MCF 10A (cell line): ENCODE data around the gene CDK5RAP1. TPM values are rescaled to one million over a fixed set of nuclear protein-coding genes. Genes with fewer than 3 reads are reported as not detected.

Source experiments
- BruUV-seq: library from RNA; stranded (reverse); fragments of 400-500 nt; replicated peaks from 2 replicates; lab custom pipeline; 2021; lab: Mats Ljungman, UMichigan
- CTCF ChIA-PET: fragments of 300-600 bp; sonication (Branson Sonifier 250); formaldehyde crosslinking; extraction: SDS; loops from one replicate; lab custom pipeline; 2021; ENCODE audit warnings: antibody characterized with exemption, inconsistent platforms; lab: Yijun Ruan, JAX
- POLR2A ChIA-PET: fragments of 300-600, 350-650 bp; sonication (Branson Sonifier 250); formaldehyde crosslinking; extraction: SDS; loops from one replicate; lab custom pipeline; 2020; ENCODE audit warnings: antibody characterized with exemption, inconsistent platforms; lab: Yijun Ruan, JAX
- DNase-seq: peaks from one replicate; pipeline ENCODE4 v3.0.0-alpha.2; 2018; ENCODE audit not compliant: unreplicated experiment
- H3K27ac Mint-ChIP-seq: one replicate; pipeline ENCODE4 v1.8.0; 2022; ENCODE audit warnings: mild to moderate bottlenecking, low read depth, mixed read lengths; ENCODE audit not compliant: unreplicated experiment
- H3K27me3 Mint-ChIP-seq: one replicate; pipeline ENCODE4 v1.8.0; 2022; ENCODE audit warnings: mixed read lengths; ENCODE audit not compliant: insufficient read depth, unreplicated experiment
- H3K36me3 Mint-ChIP-seq: one replicate; pipeline ENCODE4 v1.8.0; 2022; ENCODE audit warnings: mild to moderate bottlenecking, moderate library complexity, mixed read lengths; ENCODE audit not compliant: insufficient read depth, unreplicated experiment
- H3K4me1 Mint-ChIP-seq: one replicate; pipeline ENCODE4 v1.8.0; 2022; ENCODE audit warnings: mixed read lengths; ENCODE audit not compliant: insufficient read depth, unreplicated experiment
- H3K4me3 Mint-ChIP-seq: one replicate; pipeline ENCODE4 v1.8.0; 2022; ENCODE audit warnings: mild to moderate bottlenecking, moderate library complexity, mixed read lengths; ENCODE audit not compliant: unreplicated experiment
- H3K9me3 Mint-ChIP-seq: one replicate; pipeline ENCODE4 v1.8.0; 2022; ENCODE audit warnings: mixed read lengths; ENCODE audit not compliant: unreplicated experiment
- intact Hi-C: fragments of 100-400 bp; cut with micrococcal nuclease; formaldehyde crosslinking; loops from 2 replicates; pipeline ENCODE4 v1.14.1; 2022
- total RNA-seq: library from RNA; stranded (reverse); gene quantifications from 2 replicates; pipeline ENCODE4 v1.2.3, GENCODE V29; 2022
- TF ChIP-seq, protein P1 (sequence below): fragments of 200-600 bp; IDR thresholded peaks from one replicate; pipeline ENCODE4 v1.8.0; 2022; ENCODE audit warnings: antibody characterized with exemption, mild to moderate bottlenecking; ENCODE audit not compliant: unreplicated experiment

CDK5RAP1 gene
- total RNA-seq, 1 experiment from 2014 or later: 41.0 TPM

DNA sequence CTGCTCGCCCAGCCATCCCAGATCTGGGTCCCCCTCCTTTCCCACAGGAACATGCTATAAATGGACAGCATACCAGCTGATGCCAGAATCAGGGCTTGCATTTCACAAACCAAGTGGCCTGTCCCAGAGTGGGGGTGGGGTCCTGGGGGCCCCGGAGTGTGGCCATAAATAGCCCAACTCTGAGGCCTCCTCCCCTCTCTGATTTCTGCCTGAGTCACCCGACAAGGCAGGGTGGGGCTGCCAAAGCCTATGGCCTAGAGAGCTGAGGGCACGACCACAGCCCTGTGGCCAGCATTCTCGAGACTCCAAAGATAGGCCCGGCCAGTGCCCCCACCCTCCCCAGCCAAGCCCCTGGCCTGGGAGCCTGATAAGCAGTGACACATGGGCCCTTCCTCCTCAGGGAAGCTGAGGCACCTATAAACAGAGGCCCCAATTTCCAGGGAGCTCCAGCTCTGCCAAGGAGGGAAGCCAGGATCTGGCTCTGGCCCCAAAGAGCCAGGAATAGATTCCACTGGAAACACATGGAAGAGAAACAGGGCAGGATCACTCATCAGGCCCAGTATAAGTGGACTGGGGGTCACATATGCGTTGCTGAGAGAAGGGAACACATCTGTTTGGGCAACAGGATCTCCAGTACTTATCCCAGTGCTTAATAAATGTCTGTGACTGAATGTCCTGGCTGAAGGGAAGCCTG, 22.0 kb upstream of the CDK5RAP1 start:
- no peak overlapping the region for H3K4me3 Mint-ChIP-seq
- H3K27ac Mint-ChIP-seq: peak overlapping the region; percentile 58
- no TSS peak for BruUV-seq
- H3K4me1 Mint-ChIP-seq: peaks cover 12% of the 10 kb centered on the region
- ChIA-PET CTCF (no interaction called here), POLR2A (interaction anchor here (1.0 to 1.2 kb wide), 2 partner anchors 20 to 22 kb away, joined by 3 read pairs; partner anchors contain the start of genes CDK5RAP1 and SNTA1)
- peak; percentile 26 for DNase-seq
- intact Hi-C loops: no loop called here
- H3K36me3 Mint-ChIP-seq: no peaks in the 10 kb centered on the region
- H3K27me3 Mint-ChIP-seq: no peaks in the 10 kb centered on the region
- TF ChIP-seq, protein P1, sequence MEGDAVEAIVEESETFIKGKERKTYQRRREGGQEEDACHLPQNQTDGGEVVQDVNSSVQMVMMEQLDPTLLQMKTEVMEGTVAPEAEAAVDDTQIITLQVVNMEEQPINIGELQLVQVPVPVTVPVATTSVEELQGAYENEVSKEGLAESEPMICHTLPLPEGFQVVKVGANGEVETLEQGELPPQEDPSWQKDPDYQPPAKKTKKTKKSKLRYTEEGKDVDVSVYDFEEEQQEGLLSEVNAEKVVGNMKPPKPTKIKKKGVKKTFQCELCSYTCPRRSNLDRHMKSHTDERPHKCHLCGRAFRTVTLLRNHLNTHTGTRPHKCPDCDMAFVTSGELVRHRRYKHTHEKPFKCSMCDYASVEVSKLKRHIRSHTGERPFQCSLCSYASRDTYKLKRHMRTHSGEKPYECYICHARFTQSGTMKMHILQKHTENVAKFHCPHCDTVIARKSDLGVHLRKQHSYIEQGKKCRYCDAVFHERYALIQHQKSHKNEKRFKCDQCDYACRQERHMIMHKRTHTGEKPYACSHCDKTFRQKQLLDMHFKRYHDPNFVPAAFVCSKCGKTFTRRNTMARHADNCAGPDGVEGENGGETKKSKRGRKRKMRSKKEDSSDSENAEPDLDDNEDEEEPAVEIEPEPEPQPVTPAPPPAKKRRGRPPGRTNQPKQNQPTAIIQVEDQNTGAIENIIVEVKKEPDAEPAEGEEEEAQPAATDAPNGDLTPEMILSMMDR: no peak
- H3K9me3 Mint-ChIP-seq: no peaks in the 10 kb centered on the region

DNA sequence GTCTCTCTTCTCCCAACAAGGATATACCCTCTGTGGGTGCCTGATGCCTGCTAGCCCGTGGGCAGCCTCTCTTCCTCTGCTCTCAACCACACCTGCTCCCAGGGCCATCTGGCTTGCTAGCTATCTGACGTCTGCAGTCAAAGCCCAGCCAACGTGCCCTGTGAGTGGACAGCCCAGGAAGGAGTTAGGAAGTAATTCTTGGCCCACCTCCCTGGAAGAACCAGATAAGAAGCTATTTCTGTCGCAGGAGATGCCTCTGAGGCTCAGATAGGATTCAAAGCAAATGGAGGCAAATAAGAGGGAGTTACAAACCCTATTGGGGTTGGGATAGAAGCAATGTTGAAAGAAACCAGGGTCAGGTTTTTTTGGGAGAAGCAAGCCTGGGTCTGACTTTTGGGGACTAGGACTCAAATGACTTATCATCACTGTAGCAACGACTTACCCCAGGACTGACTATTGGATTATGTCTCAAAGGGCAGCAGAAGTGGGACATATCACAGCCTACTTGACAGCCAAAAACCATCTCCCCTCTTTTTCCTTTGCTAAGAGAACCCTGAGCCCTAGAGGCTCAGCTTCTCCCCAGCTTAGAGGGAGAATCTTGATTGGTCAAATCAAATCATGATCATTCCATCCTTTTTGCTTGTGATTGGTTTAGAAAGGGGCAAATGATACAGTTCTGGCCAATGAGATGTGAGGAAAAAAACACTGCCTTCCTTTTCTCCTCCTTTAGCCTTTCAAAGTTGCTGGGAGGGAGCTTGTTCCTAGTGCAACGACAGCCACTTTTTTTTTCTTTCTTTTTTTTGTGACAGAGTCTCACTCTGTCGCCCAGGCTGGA, 18.0 kb upstream of the CDK5RAP1 start:
- peaks cover 7% of the 10 kb centered on the region for H3K36me3 Mint-ChIP-seq
- TF ChIP-seq, protein P1: no peak
- no TSS peak for BruUV-seq
- CTCF ChIA-PET: interaction anchor here (0.7 kb wide), 2 partner anchors 32 to 711 kb away, joined by 4 to 5 read pairs; no protein-coding TSS in a partner anchor
- no peak overlapping the region for H3K4me3 Mint-ChIP-seq
- POLR2A ChIA-PET: interaction anchor here (0.6 to 1.0 kb wide), 3 partner anchors 8 to 80 kb away, joined by 3 to 4 read pairs (median 3); no protein-coding TSS in a partner anchor
- peaks cover 12% of the 10 kb centered on the region for H3K4me1 Mint-ChIP-seq
- no peak for DNase-seq
- H3K27ac Mint-ChIP-seq: no peak overlapping the region
- H3K27me3 Mint-ChIP-seq: no peaks in the 10 kb centered on the region
- intact Hi-C loops: no loop called here
- H3K9me3 Mint-ChIP-seq: no peaks in the 10 kb centered on the region

DNA sequence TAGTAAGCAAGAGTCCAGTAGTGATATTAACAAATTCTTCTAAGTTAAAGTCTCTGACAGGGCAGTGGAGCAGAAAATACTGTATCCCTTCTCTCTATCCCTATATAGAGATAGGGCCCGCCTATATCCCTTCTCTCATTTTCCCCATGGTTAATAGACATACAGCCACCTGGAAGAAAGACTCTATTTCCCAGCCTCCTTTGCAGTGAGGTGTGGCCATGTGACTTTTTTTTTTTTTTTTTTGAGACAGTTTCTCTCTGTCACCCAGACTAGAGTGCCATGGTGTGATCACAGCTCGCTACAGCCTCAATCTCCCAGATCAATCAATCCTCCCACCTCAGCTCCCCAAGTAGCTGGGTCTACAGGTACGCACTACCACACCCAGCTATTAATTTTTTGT, 16.7 kb upstream of the CDK5RAP1 start:
- no peak overlapping the region for H3K27ac Mint-ChIP-seq
- H3K4me1 Mint-ChIP-seq: peaks cover 5% of the 10 kb centered on the region
- intact Hi-C loops: no loop called here
- ChIA-PET CTCF (no interaction called here), POLR2A (no interaction called here)
- DNase-seq: no peak
- no peaks in the 10 kb centered on the region for H3K9me3 Mint-ChIP-seq
- H3K4me3 Mint-ChIP-seq: no peak overlapping the region
- BruUV-seq: no TSS peak
- no peaks in the 10 kb centered on the region for H3K27me3 Mint-ChIP-seq
- TF ChIP-seq, protein P1: no peak
- H3K36me3 Mint-ChIP-seq: peaks cover 7% of the 10 kb centered on the region

DNA sequence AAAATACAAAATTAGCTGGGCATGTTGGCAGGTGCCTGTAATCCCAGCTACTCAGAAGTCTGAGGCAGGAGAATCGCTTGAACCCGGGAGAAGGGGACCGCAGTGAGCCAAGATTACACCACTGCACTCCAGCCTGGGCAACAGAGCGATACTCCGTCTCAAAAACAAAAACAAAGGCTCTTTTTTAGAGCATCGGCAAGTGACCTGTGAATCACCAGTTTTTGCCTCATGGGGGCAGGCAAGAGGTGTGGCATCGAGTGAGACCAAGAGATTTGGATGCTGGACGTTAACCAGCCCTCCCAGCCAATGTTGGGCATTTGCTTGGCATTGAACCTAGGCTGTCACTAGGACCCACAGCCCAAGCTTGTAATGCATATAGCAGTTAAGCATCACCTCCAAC, 14.6 kb upstream of the CDK5RAP1 start:
- ChIA-PET CTCF (interaction anchor here (0.6 to 2.2 kb wide), 12 partner anchors 13 to 1849 kb away, joined by 3 to 10 read pairs (median 4); partner anchors contain the start of gene CDK5RAP1), POLR2A (interaction anchor here (1.7 kb wide), 1 partner anchor 15 kb away, joined by 7 read pairs; the partner anchor contains the start of gene CDK5RAP1)
- H3K4me3 Mint-ChIP-seq: no peak overlapping the region
- peak; percentile 77 for DNase-seq
- no peaks in the 10 kb centered on the region for H3K4me1 Mint-ChIP-seq
- TF ChIP-seq, protein P1: peak; percentile 42
- BruUV-seq: no TSS peak
- intact Hi-C loops: loop anchor here (1.0 to 2.0 kb wide), 2 partner anchors 29 to 237 kb away; no protein-coding TSS in a partner anchor
- no peaks in the 10 kb centered on the region for H3K27me3 Mint-ChIP-seq
- H3K27ac Mint-ChIP-seq: no peak overlapping the region
- H3K36me3 Mint-ChIP-seq: peaks cover 7% of the 10 kb centered on the region
- no peaks in the 10 kb centered on the region for H3K9me3 Mint-ChIP-seq
